ENCODE data around the gene PSPH.
"Not testable (repeated sequence)": the region's sequence is repeated elsewhere in the genome, so short reads cannot be mapped to it uniquely, and the experiment has no call there.

- TF ChIP-seq, protein P1, sequence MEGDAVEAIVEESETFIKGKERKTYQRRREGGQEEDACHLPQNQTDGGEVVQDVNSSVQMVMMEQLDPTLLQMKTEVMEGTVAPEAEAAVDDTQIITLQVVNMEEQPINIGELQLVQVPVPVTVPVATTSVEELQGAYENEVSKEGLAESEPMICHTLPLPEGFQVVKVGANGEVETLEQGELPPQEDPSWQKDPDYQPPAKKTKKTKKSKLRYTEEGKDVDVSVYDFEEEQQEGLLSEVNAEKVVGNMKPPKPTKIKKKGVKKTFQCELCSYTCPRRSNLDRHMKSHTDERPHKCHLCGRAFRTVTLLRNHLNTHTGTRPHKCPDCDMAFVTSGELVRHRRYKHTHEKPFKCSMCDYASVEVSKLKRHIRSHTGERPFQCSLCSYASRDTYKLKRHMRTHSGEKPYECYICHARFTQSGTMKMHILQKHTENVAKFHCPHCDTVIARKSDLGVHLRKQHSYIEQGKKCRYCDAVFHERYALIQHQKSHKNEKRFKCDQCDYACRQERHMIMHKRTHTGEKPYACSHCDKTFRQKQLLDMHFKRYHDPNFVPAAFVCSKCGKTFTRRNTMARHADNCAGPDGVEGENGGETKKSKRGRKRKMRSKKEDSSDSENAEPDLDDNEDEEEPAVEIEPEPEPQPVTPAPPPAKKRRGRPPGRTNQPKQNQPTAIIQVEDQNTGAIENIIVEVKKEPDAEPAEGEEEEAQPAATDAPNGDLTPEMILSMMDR (IDR thresholded peaks at IDR 0.05): not testable (repeated sequence)
- TF ChIP-seq POLR2A (IDR thresholded peaks at IDR 0.05): not testable (repeated sequence)
These were observed 47.2 kb upstream of the PSPH start for GRCh38 chr7:56098187-56099008.
